ENCODE results near the gene CMC1.

- TF ChIP-seq EZH2 (IDR thresholded peaks at IDR 0.05; ENCODE audit: insufficient read depth, poor library complexity, severe bottlenecking) (no peak), EZH2phosphoT487 (IDR thresholded peaks at IDR 0.05; ENCODE audit: insufficient read depth, low read depth) (no peak)
These were observed 28.7 kb upstream of the CMC1 start for GRCh38 chr3:28212681-28213080.
